Ectodermal cell (in vitro differentiated cells): ENCODE results near the gene OR10H5.
"Not testable (repeated sequence)": the region's sequence is repeated elsewhere in the genome, so short reads cannot be mapped to it uniquely, and the experiment has no call there.

Experiments used
- H3K27ac ChIP-seq: 2 replicates; pipeline ENCODE4 v1.7.0; 2013; ENCODE audit warnings: mild to moderate bottlenecking, low read depth, low read length; ENCODE audit not compliant: insufficient read depth, poor library complexity, severe bottlenecking
- H3K27me3 ChIP-seq: 2 replicates; pipeline ENCODE4 v1.7.0; 2013; ENCODE audit warnings: mild to moderate bottlenecking, low read length; ENCODE audit not compliant: insufficient read depth, control insufficient read depth, poor library complexity, severe bottlenecking
- H3K36me3 ChIP-seq: one replicate; pipeline ENCODE4 v1.7.0; 2013; ENCODE audit warnings: low read length; ENCODE audit not compliant: control insufficient read depth, insufficient read depth
- H3K4me1 ChIP-seq: one replicate; pipeline ENCODE4 v1.7.0; 2013; ENCODE audit warnings: low read length; ENCODE audit not compliant: control insufficient read depth, insufficient read depth
- H3K4me3 ChIP-seq: 2 replicates; pipeline ENCODE4 v1.7.0; 2013; ENCODE audit warnings: low read depth, low read length, control low read depth; ENCODE audit not compliant: insufficient read depth
- H3K9me3 ChIP-seq: 2 replicates; pipeline ENCODE4 v1.7.0; 2013; ENCODE audit warnings: mild to moderate bottlenecking, low read length, moderate library complexity; ENCODE audit not compliant: control insufficient read depth
- WGBS, 2 experiments: methylation state at CpG; one replicate each; pipeline ENCODE4 v1.1.7; 2013; ENCODE audit warnings: missing lambda C conversion rate in 2 of 2; 5-methylcytosine and 5-hydroxymethylcytosine counted together

The OR10H5 gene

GRCh38 chr19:15843203-15843893 is 55.9 kb downstream of the OR10H5 start:
- no peaks in the 10 kb centered on the region for H3K36me3 ChIP-seq
- 56 to 69% methylated on average over 4 of the region's 5 CpGs for WGBS, 2 experiments
- H3K4me1 ChIP-seq, result no peaks in the 10 kb centered on the region
- H3K4me3 ChIP-seq, result no peak overlapping the region
- H3K9me3 ChIP-seq, result peaks cover 2% of the 10 kb centered on the region
- no peaks in the 10 kb centered on the region for H3K27me3 ChIP-seq
- no peak overlapping the region for H3K27ac ChIP-seq

- not testable (repeated sequence) for H3K27ac ChIP-seq, H3K4me3 ChIP-seq, H3K9me3 ChIP-seq, H3K36me3 ChIP-seq, H3K27me3 ChIP-seq, H3K4me1 ChIP-seq
- WGBS, 2 experiments, result 59 to 67% methylated on average over 8 of the region's 8 CpGs
Observed at GRCh38 chr19:15843894-15844222, 56.4 kb downstream of the OR10H5 start.

- H3K36me3 ChIP-seq, result no peaks in the 10 kb centered on the region
- no peak overlapping the region for H3K4me3 ChIP-seq
- 73 to 76% methylated on average over 6 of the region's 6 CpGs for WGBS, 2 experiments
- H3K27ac ChIP-seq, result no peak overlapping the region
- H3K4me1 ChIP-seq, result no peaks in the 10 kb centered on the region
- no peaks in the 10 kb centered on the region for H3K27me3 ChIP-seq
- H3K9me3 ChIP-seq, result no peaks in the 10 kb centered on the region
Observed at GRCh38 chr19:15846923-15847322, 59.5 kb downstream of the OR10H5 start.

- Histone ChIP-seq H3K4me3 (no peak overlapping the region), H3K9me3 (peaks cover 7% of the 10 kb centered on the region), H3K27me3 (no peaks in the 10 kb centered on the region), H3K27ac (no peak overlapping the region), H3K4me1 (no peaks in the 10 kb centered on the region), H3K36me3 (no peaks in the 10 kb centered on the region)
- WGBS, 2 experiments, result 75 to 81% methylated on average over 3 of the region's 3 CpGs
Observed at GRCh38 chr19:15850385-15850784, 62.9 kb downstream of the OR10H5 start.
